Aorta (tissue), 5 donors: ENCODE measurements around the gene TMEFF2. TPM values are rescaled to one million over a fixed set of nuclear protein-coding genes. Genes with fewer than 3 reads are reported as not detected.

Experiments used
- ATAC-seq: fragments of 200-7000 bp; cut with Tn5 transposase; one replicate; pipeline ENCODE4 v1.9.1; 2022; ENCODE audit warnings: moderate library complexity; ENCODE audit not compliant: low FRiP score
- DNase-seq, 2 donors: peaks; one replicate each; pipeline ENCODE4 v3.0.0-alpha.2; 2020
- H3K27ac ChIP-seq, 2 donors: one replicate each; pipeline ENCODE4 v1.5.1; 2013; ENCODE audit warnings: low read length in 2 of 2, mild to moderate bottlenecking in 2 of 2, moderate library complexity in 2 of 2, control low read depth in 1 of 2, inconsistent platforms in 1 of 2, low read depth in 1 of 2
- H3K27me3 ChIP-seq, 2 donors: one replicate each; pipeline ENCODE4 v1.6.1; 2013; ENCODE audit warnings: control low read depth in 1 of 2, low read length in 1 of 2, mild to moderate bottlenecking in 1 of 2, moderate library complexity in 1 of 2; ENCODE audit not compliant: insufficient read depth in 2 of 2, control insufficient read depth in 1 of 2
- H3K36me3 ChIP-seq, 2 donors: one replicate each; pipeline ENCODE4 v1.6.1; 2013; ENCODE audit warnings: control low read depth in 1 of 2, low read length in 1 of 2, mild to moderate bottlenecking in 1 of 2; ENCODE audit not compliant: insufficient read depth in 2 of 2, control insufficient read depth in 1 of 2
- H3K4me1 ChIP-seq, 2 donors: one replicate each; pipeline ENCODE4 v1.6.1; 2013; ENCODE audit warnings: low read length in 2 of 2, control low read depth in 1 of 2, mild to moderate bottlenecking in 1 of 2, moderate library complexity in 1 of 2; ENCODE audit not compliant: insufficient read depth in 2 of 2, control insufficient read depth in 1 of 2
- H3K4me3 ChIP-seq, 2 donors: one replicate each; pipeline ENCODE4 v1.5.1; 2013; ENCODE audit warnings: low read length in 2 of 2, control low read depth in 1 of 2, mild to moderate bottlenecking in 1 of 2
- H3K9me3 ChIP-seq: one replicate; pipeline ENCODE4 v1.6.1; 2013; ENCODE audit warnings: mild to moderate bottlenecking, low read length; ENCODE audit not compliant: control insufficient read depth
- WGBS, 2 donors: extraction: QIAGEN DNeasy Blood & Tissue Kit; methylation state at CpG; one replicate each; pipeline ENCODE4 v1.1.7; 2013; 5-methylcytosine and 5-hydroxymethylcytosine counted together
- intact Hi-C, 2 donors: fragments of 100-400 bp; cut with DNase I; formaldehyde crosslinking; loops; one replicate each; pipeline versions ENCODE4 v1.14.2 to v1.15.0; 2022
- polyA plus RNA-seq, 2 donors: library from polyadenylated mRNA; stranded (reverse); fragments of 200-250 nt; gene quantifications; one replicate each; pipeline ENCODE4 v1.2.3, GENCODE V29; 2013
- total RNA-seq, 2 donors: library from RNA; stranded (reverse); fragmentation: NEBNext Ultra II Directional; extraction: Animal tissue kit (Norgen Biotek cat#: 25700); gene quantifications; one replicate each; pipeline ENCODE4 v1.2.1, GENCODE V29; 2021
- donor health status: healthy with polysubstance abuse.
- donor health status: Bipolar disorder and iron deficiency.
- donor health status: DM: no; HTN: no; CAD: no.
- donor health status: DM: no; HTN: no; CAD: no.
- donor health status: DM: yes; HTN: yes; CAD: no.

TMEFF2 gene
- total and polyA plus RNA-seq, 4 donors = 0.12 TPM; not detected in 3

DNA sequence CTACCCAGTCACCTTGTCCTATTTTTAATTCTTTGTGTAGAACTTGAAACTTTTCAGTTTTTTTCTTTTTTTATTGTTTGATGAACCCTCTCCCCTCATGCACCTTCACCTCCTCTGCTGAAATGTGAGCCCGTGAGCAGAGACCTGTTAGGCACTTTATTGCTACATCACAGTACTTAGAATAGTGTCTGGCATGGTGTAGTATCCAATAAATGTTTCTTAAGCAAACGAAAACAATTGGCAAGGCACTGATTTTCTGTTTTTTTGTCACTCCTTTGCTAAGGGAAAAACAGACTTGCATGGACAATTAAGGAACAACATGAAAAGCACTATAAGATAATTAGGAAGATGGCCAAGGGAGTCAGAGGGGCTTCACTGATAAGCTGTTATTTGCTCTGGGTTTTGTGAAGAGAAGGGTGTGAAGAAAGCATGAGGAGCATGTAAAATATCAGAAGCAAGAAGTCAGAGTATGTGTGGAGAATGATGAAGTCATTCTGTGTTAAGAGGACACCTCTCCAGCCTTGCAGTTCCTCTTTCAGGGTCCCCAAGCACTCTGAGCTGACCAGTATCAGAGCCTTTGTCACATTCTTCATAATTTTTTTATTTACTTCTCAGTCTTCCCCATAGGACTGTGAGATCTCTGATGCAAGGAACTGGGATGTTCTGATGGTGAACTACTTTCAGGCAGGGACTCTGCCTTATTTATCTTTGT lies 248.1 kb downstream of the TMEFF2 start:
- DNase-seq = no peak
- Histone ChIP-seq H3K27me3 (no peaks in the 10 kb centered on the region), H3K36me3 (no peaks in the 10 kb centered on the region), H3K4me1 (no peaks in the 10 kb centered on the region), H3K9me3 (no peaks in the 10 kb centered on the region), H3K4me3 (no peak overlapping the region), H3K27ac (no peak overlapping the region)
- ATAC-seq = no peak
- 37 to 72% methylated on average over 2 of the region's 2 CpGs for WGBS, 2 donors
- intact Hi-C loops = no loop called here

DNA sequence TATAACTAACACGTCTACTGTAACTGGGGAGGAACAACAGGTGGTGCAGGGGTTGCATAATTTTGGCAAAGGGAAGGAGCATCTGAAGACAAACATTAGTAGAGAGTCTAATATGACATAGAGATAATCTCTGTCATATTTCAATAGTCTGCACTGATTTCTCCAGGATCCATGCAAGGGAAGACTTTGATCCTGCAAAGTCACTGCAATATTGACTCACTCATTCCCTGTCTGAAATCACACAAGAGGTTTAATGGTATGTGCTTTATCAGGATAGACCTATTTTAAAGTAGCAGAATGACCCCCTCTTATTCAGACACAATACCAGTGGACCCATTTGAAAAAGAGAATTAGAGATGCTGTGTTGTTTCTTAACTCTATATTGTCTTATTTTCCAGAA lies 249.1 kb downstream of the TMEFF2 start:
- Histone ChIP-seq H3K27me3 (no peaks in the 10 kb centered on the region), H3K9me3 (no peaks in the 10 kb centered on the region), H3K4me3 (no peak overlapping the region), H3K27ac (no peak overlapping the region), H3K4me1 (no peaks in the 10 kb centered on the region), H3K36me3 (no peaks in the 10 kb centered on the region)
- DNase-seq = no peak
- ATAC-seq = no peak
- intact Hi-C loops = no loop called here
- WGBS, 2 donors = 90 to 97% methylated on average over 1 of the region's 1 CpG

DNA sequence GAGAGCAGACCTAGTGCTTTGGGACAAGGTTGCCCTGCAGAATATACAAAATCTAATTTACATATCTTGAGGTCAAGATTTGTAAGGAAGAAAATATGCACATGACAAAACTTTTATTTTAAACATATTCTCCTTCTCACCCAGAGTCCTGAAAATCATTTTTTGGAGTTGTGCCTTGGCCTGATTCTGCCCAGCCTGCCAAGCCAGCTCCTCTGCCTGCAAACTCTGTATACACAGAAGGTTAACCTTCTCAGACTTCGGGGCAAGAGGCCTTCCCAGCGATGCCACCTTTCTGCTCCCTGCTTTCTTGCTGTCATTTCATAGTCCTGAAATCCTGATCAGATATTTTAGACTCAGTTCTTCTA lies 252.0 kb downstream of the TMEFF2 start:
- no peaks in the 10 kb centered on the region for H3K36me3 ChIP-seq
- H3K27me3 ChIP-seq = no peaks in the 10 kb centered on the region
- DNase-seq (no peak), ATAC-seq (no peak)
- WGBS, 2 donors = 65 to 71% methylated on average over 2 of the region's 2 CpGs
- intact Hi-C loops = no loop called here
- no peaks in the 10 kb centered on the region for H3K9me3 ChIP-seq
- no peaks in the 10 kb centered on the region for H3K4me1 ChIP-seq
- H3K27ac ChIP-seq = no peak overlapping the region
- H3K4me3 ChIP-seq = no peak overlapping the region

DNA sequence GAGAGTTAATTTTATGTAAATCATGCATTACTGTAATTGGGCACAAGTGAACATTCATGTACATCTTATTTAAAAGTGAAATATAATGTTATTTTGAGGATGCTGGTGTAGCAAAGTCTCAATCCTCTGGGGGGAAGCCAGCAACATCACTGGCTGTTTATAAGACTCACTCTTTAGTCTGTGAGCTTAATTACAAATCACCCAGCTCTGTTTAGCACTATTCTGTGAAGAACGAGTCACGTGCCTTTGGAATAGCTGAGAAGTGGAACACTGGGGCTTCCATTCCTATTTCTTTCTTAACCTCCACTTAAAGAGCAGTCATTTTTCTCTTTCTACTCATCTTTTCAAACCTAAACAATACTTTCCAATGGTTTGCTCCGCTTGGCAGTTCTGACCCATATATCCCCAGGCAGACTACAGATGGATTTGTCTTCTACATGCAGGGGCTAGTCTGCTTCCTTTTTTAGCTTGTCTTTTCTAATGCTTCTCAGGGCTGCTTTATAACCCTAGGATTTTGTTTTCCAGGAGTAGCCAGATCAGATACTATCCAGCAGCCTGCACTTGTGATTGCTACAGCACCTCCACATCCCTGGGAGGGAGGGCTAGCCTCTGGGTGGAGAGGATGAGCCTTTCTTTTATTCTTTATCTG lies 252.5 kb downstream of the TMEFF2 start:
- no peaks in the 10 kb centered on the region for H3K4me1 ChIP-seq
- no peaks in the 10 kb centered on the region for H3K27me3 ChIP-seq
- H3K36me3 ChIP-seq = no peaks in the 10 kb centered on the region
- H3K27ac ChIP-seq = no peak overlapping the region
- no peak overlapping the region for H3K4me3 ChIP-seq
- ATAC-seq (no peak), DNase-seq (no peak)
- WGBS, 2 donors = 82 to 96% methylated on average over 3 of the region's 3 CpGs
- no peaks in the 10 kb centered on the region for H3K9me3 ChIP-seq
- intact Hi-C loops = no loop called here

DNA sequence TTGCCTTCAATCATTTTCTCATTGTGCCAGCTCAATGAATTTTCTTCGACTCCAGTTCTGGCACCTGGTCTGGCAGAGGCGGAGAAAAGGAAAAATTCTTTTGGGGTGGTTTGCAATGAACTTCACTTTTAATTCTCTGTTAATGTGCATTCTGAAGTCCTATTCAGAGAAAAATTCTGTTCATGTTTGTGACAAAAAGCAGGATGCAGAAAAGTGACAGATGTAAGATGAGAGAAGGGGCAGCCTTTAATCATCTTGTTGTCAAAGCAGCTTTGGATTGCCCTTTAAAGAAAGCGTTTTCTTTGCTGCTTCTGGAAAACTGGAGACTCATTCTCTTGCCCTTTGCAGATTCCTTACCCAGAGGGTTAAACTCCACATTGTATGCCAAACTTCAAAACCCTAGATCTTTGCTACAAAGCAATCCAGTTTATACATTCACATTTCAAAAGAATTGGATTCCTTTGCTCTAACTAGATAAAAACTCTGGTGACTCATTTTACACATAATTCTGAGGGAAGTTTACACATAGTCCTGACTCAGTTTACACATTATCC lies 253.3 kb downstream of the TMEFF2 start:
- no peak for DNase-seq
- no peak overlapping the region for H3K27ac ChIP-seq
- WGBS, 2 donors = 59 to 62% methylated on average over 3 of the region's 3 CpGs
- no peaks in the 10 kb centered on the region for H3K4me1 ChIP-seq
- no peaks in the 10 kb centered on the region for H3K36me3 ChIP-seq
- H3K9me3 ChIP-seq = no peaks in the 10 kb centered on the region
- H3K4me3 ChIP-seq = no peak overlapping the region
- intact Hi-C loops = no loop called here
- no peak for ATAC-seq
- H3K27me3 ChIP-seq = no peaks in the 10 kb centered on the region

DNA sequence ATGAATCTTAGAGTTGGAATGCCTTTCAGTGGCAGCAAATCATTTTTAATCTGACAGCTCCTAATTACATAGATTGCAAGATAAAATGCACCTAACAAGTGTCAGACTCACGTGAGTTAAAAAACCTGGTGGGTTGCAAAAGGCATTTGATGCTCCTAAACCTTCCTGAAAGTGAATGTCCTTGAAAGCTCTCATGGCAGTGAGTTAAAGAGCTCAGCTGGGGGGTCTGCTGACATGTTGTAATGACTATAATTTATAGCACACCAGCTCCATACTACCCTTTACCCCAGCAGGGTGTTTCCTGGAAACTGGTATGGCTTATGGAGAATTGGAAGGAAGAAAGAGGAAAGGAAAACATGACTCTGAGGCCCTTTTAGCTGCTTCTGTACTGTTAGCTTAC lies 256.0 kb downstream of the TMEFF2 start:
- Histone ChIP-seq H3K36me3 (no peaks in the 10 kb centered on the region), H3K4me1 (no peaks in the 10 kb centered on the region), H3K9me3 (no peaks in the 10 kb centered on the region), H3K27me3 (peaks cover 0 to 1% of the 10 kb centered on the region in 2 donors), H3K27ac (no peak overlapping the region), H3K4me3 (no peak overlapping the region)
- DNase-seq (no peak), ATAC-seq (no peak)
- 91 to 96% methylated on average over 1 of the region's 1 CpG for WGBS, 2 donors
- intact Hi-C loops = no loop called here

DNA sequence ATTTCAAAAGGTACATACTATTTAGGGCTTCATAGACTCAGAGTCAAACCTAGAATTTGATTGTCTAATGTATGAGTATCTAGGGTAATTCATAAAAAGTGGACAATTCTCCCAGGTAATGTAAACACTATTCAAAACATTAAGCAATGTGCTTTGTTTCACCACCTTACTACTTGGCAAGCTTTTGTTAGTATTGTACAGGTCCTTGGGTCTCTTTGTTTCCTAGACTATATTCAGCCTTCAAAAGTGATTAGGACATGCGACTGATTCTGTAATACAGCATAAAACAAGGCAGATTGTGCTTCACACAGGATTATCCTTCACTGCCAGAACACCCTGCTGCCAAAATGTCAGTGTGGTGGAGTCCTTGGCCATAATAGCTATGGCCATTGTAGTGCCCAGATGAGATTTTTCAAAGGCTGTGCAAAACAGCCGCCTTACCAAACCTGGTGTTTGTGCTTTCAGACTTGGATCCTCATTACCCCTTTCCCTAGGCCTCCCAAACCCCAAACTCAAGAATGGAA lies 257.8 kb downstream of the TMEFF2 start:
- intact Hi-C loops = no loop called here
- no peaks in the 10 kb centered on the region for H3K36me3 ChIP-seq
- H3K9me3 ChIP-seq = no peaks in the 10 kb centered on the region
- no peak overlapping the region for H3K4me3 ChIP-seq
- H3K27ac ChIP-seq = no peak overlapping the region
- H3K27me3 ChIP-seq = peaks cover 0 to 1% of the 10 kb centered on the region in 2 donors
- WGBS, 2 donors = 96 to 99% methylated on average over 2 of the region's 2 CpGs
- H3K4me1 ChIP-seq = no peaks in the 10 kb centered on the region
- ATAC-seq (no peak), DNase-seq (no peak)

DNA sequence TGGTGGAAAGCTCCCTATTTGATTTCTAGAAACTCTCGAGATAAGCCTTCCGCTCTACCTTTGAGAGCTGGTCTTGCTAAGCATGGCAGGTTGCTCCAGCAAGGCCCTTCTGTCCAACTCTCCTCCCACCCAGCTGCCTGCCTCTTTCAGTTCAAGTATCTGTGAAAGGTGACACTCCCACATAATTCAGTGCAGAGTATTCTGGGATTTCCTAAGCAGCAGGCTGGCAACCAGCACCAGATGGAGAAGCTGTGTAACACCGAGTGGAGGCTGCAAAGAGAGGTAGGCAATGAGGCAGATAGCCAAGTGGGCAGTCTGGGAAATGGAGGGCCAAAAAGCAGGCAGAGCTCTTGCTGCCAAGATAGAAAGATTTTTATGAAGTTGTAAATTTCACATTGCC lies 259.5 kb downstream of the TMEFF2 start:
- WGBS, 2 donors = 74 to 80% methylated on average over 3 of the region's 3 CpGs
- Histone ChIP-seq H3K4me1 (no peaks in the 10 kb centered on the region), H3K27ac (no peak overlapping the region), H3K27me3 (peaks cover 0 to 1% of the 10 kb centered on the region in 2 donors), H3K4me3 (no peak overlapping the region), H3K9me3 (no peaks in the 10 kb centered on the region), H3K36me3 (no peaks in the 10 kb centered on the region)
- ATAC-seq (no peak), DNase-seq (no peak)
- intact Hi-C loops = no loop called here
